SU-DHL-6 (cell line): ENCODE measurements around the gene CDC25B.

Experiments used
- H2AFZ ChIP-seq: fragments of 200-600 bp; sonication (generic); 2 replicates; pipeline ENCODE4 v1.6.1; 2014; ENCODE audit warnings: low read depth, mild to moderate bottlenecking, moderate library complexity, mixed read lengths, antibody characterized with exemption, low read length; ENCODE audit not compliant: severe bottlenecking
- H3F3A ChIP-seq: fragments of 200-600 bp; shearing (Covaris generic); 2 replicates; pipeline ENCODE4 v1.6.0; 2016; ENCODE audit warnings: antibody characterized with exemption, mild to moderate bottlenecking; ENCODE audit not compliant: insufficient read depth
- H3K27ac ChIP-seq: fragments of 200-600 bp; sonication (generic); 2 replicates; pipeline ENCODE4 v1.5.1; 2016; ENCODE audit warnings: low read depth, mild to moderate bottlenecking, low read length, moderate library complexity, mixed read lengths
- H3K27me3 ChIP-seq: fragments of 200-600 bp; sonication (generic), shearing (Covaris generic); 2 replicates; pipeline ENCODE4 v1.6.0; 2014; ENCODE audit warnings: mild to moderate bottlenecking, low read length
- H3K36me3 ChIP-seq: fragments of 200-600 bp; sonication (generic); 2 replicates; pipeline ENCODE4 v1.6.1; 2014; ENCODE audit warnings: mild to moderate bottlenecking, low read length, mixed read lengths
- H3K4me2 ChIP-seq: fragments of 300-600, 200-600 bp; shearing (Covaris generic), sonication (generic); 2 replicates; pipeline ENCODE4 v1.6.0; 2014; ENCODE audit warnings: low read length, low read depth, mild to moderate bottlenecking; ENCODE audit not compliant: poor library complexity, severe bottlenecking
- H3K4me3 ChIP-seq: fragments of 200-600 bp; sonication (generic); 2 replicates; pipeline ENCODE4 v1.5.1; 2014; ENCODE audit warnings: antibody characterized with exemption, low read length, mild to moderate bottlenecking, mixed read lengths; ENCODE audit not compliant: insufficient read depth, poor library complexity, severe bottlenecking
- H3K79me2 ChIP-seq: fragments of 200-600 bp; sonication (generic); 2 replicates; pipeline ENCODE4 v1.6.1; 2014; ENCODE audit warnings: mild to moderate bottlenecking, low read length, moderate library complexity; ENCODE audit not compliant: insufficient read depth
- H3K9ac ChIP-seq: fragments of 200-600 bp; sonication (generic); 2 replicates; pipeline ENCODE4 v1.7.0; 2014; ENCODE audit warnings: mild to moderate bottlenecking, low read length
- H3K9me2 ChIP-seq: fragments of 200-600 bp; sonication (generic); replicated peaks from 2 replicates; pipeline ENCODE4 v1.6.1; 2014; ENCODE audit warnings: low read length; ENCODE audit not compliant: insufficient read depth
- H3K9me3 ChIP-seq: fragments of 200-600 bp; sonication (generic); 2 replicates; pipeline ENCODE4 v1.6.1; 2014; ENCODE audit warnings: low read length, mixed read lengths; ENCODE audit not compliant: insufficient read depth
- H4K20me1 ChIP-seq: fragments of 200-600 bp; sonication (generic); 2 replicates; pipeline ENCODE4 v1.6.1; 2014; ENCODE audit warnings: low read depth, mild to moderate bottlenecking, antibody characterized with exemption, low read length, moderate library complexity, mixed read lengths
- EZH2phosphoT487 ChIP-seq: fragments of 200-600 bp; sonication (generic), shearing (Covaris generic); conservative IDR thresholded peaks from 2 replicates; pipeline ENCODE4 v1.6.1; 2018; ENCODE audit warnings: mild to moderate bottlenecking, antibody characterized with exemption, low read length, moderate library complexity, mixed read lengths
- TF ChIP-seq, protein P1 (sequence below): fragments of 200-600 bp; sonication (generic); IDR thresholded peaks from one replicate; pipeline ENCODE4 v1.5.1; 2017; ENCODE audit warnings: antibody characterized with exemption, mild to moderate bottlenecking, low read length, moderate library complexity; ENCODE audit not compliant: insufficient read depth, poor library complexity, severe bottlenecking

The CDC25B gene

DNA sequence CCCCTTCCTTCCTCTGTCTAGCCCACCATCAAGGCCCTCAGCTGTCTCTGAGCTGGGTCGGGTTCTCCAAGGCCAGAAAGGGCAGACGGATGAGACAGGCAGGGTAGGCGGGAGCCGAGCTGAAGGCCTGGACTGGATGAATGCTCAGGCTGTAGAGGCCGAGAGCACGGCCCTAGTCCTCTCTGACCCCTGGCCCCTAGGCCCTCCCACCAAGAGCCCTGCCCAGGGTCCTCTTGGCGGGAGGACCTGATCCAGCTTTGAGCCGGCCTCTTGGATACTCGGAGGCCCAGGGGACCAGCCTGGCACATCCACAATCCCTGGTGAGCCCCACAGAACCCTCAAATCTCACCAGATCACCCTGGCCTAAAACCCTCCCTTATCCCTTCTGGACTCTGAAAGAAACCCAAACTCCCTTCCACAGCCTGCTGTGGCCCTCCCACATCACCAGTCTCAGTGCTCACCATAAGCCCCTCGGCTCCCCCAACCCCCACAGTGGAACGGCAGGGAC lies 36.7 kb upstream of the CDC25B start:
- H2AFZ ChIP-seq, result no peak overlapping the region
- H3K4me3 ChIP-seq, result no peak overlapping the region
- no peaks in the 10 kb centered on the region for H3K27me3 ChIP-seq
- H3K9me2 ChIP-seq, result no peaks in the 10 kb centered on the region
- H3F3A ChIP-seq, result no peaks in the 10 kb centered on the region
- no peak for TF ChIP-seq EZH2phosphoT487
- TF ChIP-seq, protein P1, sequence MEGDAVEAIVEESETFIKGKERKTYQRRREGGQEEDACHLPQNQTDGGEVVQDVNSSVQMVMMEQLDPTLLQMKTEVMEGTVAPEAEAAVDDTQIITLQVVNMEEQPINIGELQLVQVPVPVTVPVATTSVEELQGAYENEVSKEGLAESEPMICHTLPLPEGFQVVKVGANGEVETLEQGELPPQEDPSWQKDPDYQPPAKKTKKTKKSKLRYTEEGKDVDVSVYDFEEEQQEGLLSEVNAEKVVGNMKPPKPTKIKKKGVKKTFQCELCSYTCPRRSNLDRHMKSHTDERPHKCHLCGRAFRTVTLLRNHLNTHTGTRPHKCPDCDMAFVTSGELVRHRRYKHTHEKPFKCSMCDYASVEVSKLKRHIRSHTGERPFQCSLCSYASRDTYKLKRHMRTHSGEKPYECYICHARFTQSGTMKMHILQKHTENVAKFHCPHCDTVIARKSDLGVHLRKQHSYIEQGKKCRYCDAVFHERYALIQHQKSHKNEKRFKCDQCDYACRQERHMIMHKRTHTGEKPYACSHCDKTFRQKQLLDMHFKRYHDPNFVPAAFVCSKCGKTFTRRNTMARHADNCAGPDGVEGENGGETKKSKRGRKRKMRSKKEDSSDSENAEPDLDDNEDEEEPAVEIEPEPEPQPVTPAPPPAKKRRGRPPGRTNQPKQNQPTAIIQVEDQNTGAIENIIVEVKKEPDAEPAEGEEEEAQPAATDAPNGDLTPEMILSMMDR, result no peak
- no peaks in the 10 kb centered on the region for H3K36me3 ChIP-seq
- H3K79me2 ChIP-seq, result peaks cover 20% of the 10 kb centered on the region
- H3K9me3 ChIP-seq, result no peaks in the 10 kb centered on the region
- no peak overlapping the region for H3K27ac ChIP-seq
- no peak overlapping the region for H3K9ac ChIP-seq
- no peaks in the 10 kb centered on the region for H4K20me1 ChIP-seq
- no peak overlapping the region for H3K4me2 ChIP-seq

DNA sequence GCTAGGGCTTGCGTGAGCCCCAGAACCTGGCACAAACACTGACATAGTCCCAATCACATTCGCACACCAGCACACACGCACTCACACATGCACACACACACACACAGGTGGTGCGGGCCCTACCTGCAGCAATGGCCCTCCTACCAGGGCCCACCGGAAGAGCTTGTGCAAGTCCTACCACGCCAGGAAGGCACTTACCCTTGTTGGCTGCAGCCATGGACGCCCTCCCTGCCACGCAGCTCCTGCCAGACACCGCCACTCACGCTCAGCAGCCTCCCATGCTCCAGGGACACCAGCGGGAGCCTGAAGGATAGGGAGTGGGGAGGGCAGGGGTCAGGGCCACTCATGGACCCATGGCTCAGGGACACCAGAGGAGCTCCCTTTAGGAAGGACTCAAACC lies 36.2 kb upstream of the CDC25B start:
- Histone ChIP-seq H4K20me1 (no peaks in the 10 kb centered on the region), H2AFZ (no peak overlapping the region), H3F3A (no peaks in the 10 kb centered on the region), H3K4me2 (no peak overlapping the region), H3K36me3 (no peaks in the 10 kb centered on the region), H3K79me2 (peaks cover 25% of the 10 kb centered on the region), H3K27ac (no peak overlapping the region), H3K27me3 (no peaks in the 10 kb centered on the region), H3K9me2 (no peaks in the 10 kb centered on the region), H3K9ac (no peak overlapping the region), H3K9me3 (no peaks in the 10 kb centered on the region), H3K4me3 (no peak overlapping the region)
- TF ChIP-seq, protein P1, result no peak
- no peak for TF ChIP-seq EZH2phosphoT487

DNA sequence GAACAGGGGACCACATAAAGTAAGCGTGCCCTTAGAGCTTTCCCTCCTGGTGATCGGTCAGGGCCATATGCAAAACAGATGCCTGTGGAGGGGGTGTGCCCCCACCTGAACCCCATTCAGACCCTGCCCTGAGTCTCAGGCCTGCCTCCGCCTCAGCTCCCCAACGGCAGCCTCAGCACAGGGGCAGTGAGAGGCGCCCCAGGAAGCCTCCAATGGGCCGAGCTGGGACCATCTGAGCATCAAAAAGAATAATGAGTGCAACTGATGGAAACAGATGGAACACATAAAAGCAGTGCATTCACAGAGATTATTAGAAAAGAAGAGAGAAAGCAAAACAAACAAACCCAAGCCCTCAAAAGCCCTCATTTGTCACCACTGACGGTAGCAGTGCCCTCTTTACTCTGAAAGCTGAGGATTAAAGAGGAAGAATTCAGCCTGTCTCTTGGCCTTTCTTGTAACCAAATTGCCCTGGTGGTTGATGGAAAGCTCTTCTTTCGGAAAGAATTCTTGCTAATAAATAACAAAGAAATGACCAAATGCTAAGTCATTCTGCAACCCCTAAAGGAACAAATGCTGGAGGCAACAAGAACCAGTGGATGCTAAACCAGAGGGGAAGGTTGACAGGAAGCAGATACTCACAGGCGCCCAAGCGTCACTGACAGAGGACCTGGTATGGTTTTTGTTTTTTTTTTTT lies 35.3 kb upstream of the CDC25B start:
- Histone ChIP-seq H3K4me3 (no peak overlapping the region), H3K9ac (no peak overlapping the region), H4K20me1 (no peaks in the 10 kb centered on the region), H3K27ac (no peak overlapping the region), H3K9me3 (no peaks in the 10 kb centered on the region), H3K79me2 (peaks cover 31% of the 10 kb centered on the region), H3K4me2 (no peak overlapping the region), H2AFZ (no peak overlapping the region), H3K9me2 (no peaks in the 10 kb centered on the region), H3K36me3 (no peaks in the 10 kb centered on the region), H3K27me3 (no peaks in the 10 kb centered on the region), H3F3A (no peaks in the 10 kb centered on the region)
- TF ChIP-seq, protein P1, result no peak
- TF ChIP-seq EZH2phosphoT487, result no peak
